ENCODE results near the gene SH3PXD2A.
"Not testable (repeated sequence)": the region's sequence is repeated elsewhere in the genome, so short reads cannot be mapped to it uniquely, and the experiment has no call there.

SH3PXD2A gene

DNA sequence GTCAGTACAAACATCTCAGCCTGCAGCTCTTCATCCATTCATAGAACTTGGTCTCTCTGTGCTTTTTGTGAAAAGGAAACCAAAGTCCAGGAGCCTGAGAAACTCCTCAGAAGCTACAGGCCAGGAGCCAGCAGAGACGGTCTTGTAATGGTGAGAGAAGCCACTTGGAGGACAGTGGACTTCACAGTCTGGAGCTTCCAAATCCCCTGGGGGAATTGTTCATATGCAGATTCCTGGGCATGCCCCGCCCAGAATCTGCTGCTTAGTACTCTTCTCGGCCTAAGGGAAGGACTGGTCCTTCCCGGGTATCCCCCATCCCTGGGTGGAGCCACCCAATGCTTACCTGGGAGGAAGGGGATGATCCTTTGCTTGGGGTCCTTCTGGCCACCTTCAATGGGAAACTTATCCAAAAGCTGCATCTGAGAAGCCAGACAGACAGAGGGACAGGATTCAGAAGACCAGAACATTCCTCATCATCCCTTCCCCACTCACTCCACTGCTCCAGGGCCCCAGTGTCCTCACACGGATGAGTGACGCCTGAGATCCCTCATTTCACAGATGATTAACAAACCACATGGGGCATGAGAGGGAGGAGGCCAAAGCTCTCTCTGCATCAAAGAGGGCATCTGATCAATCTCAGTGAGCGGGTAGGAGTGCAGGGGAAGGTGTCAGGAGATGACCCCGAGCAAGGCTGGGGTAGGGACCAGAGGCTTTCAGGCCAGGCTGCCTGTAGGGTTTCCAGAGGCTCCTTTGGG, 88.4 kb downstream of the SH3PXD2A start:
- H3K4me1 ChIP-seq (ENCODE audit: control insufficient read depth, insufficient read depth, low read length) = peaks cover 59% of the 10 kb centered on the region
- H3K27ac ChIP-seq (ENCODE audit: low read depth, low read length) = no peak overlapping the region
- no peaks in the 10 kb centered on the region for H3K36me3 ChIP-seq (ENCODE audit: control insufficient read depth, insufficient read depth, low read length)
- H3K27me3 ChIP-seq (ENCODE audit: control insufficient read depth, insufficient read depth, low read length) = no peaks in the 10 kb centered on the region
- H3K9ac ChIP-seq (ENCODE audit: low read length) = no peak overlapping the region
- H3K4me3 ChIP-seq (ENCODE audit: low read depth, low read length) = no peak overlapping the region
- H3K9me3 ChIP-seq (ENCODE audit: control insufficient read depth, insufficient read depth, low read depth, low read length) = no peaks in the 10 kb centered on the region

DNA sequence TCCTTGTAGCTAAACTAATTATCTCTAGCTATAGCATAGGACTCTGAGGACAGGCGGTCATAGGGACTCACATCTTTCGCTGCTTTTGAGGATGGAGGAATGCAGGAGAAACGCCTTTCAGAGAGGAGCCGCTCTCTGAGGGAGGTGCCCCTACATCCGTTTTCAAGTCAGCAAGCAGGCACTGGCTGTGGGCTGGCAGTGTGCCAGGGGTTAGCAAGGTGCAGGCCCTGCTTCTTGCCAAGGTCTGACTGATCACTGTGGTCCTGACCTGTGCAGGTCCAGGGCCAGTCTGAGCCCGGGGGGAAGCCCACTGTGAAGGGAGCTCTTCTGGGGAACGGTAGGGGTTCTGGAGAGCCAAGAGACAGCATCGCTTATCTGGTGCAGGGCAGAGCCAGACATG, 89.4 kb downstream of the SH3PXD2A start:
- Histone ChIP-seq H3K4me3 (ENCODE audit: low read depth, low read length) (no peak overlapping the region), H3K27me3 (ENCODE audit: control insufficient read depth, insufficient read depth, low read length) (no peaks in the 10 kb centered on the region), H3K9ac (ENCODE audit: low read length) (no peak overlapping the region), H3K4me1 (ENCODE audit: control insufficient read depth, insufficient read depth, low read length) (peaks cover 56% of the 10 kb centered on the region), H3K36me3 (ENCODE audit: control insufficient read depth, insufficient read depth, low read length) (no peaks in the 10 kb centered on the region), H3K27ac (ENCODE audit: low read depth, low read length) (no peak overlapping the region), H3K9me3 (ENCODE audit: control insufficient read depth, insufficient read depth, low read depth, low read length) (no peaks in the 10 kb centered on the region)

DNA sequence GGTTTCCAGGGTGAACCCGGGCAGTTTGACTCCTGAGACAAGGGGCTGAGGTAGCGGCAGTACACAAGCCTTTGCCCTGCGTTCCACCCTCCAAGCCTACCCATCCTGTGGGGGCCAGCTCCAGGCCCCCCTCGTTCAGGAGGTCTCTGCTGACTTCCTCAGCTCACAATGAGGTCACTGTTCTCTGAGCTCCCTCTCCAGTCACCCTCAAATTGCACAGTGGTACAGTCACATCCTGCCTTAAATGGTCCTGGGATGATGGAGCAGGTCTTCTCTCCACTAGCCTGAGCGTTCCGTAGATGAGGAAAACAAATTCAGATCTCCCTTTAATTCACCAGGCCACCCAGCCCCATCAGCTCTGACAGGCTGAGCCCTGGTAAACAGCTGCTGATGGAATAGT, 90.2 kb downstream of the SH3PXD2A start:
- Histone ChIP-seq H3K36me3 (ENCODE audit: control insufficient read depth, insufficient read depth, low read length) (no peaks in the 10 kb centered on the region), H3K4me1 (ENCODE audit: control insufficient read depth, insufficient read depth, low read length) (peaks cover 56% of the 10 kb centered on the region)

DNA sequence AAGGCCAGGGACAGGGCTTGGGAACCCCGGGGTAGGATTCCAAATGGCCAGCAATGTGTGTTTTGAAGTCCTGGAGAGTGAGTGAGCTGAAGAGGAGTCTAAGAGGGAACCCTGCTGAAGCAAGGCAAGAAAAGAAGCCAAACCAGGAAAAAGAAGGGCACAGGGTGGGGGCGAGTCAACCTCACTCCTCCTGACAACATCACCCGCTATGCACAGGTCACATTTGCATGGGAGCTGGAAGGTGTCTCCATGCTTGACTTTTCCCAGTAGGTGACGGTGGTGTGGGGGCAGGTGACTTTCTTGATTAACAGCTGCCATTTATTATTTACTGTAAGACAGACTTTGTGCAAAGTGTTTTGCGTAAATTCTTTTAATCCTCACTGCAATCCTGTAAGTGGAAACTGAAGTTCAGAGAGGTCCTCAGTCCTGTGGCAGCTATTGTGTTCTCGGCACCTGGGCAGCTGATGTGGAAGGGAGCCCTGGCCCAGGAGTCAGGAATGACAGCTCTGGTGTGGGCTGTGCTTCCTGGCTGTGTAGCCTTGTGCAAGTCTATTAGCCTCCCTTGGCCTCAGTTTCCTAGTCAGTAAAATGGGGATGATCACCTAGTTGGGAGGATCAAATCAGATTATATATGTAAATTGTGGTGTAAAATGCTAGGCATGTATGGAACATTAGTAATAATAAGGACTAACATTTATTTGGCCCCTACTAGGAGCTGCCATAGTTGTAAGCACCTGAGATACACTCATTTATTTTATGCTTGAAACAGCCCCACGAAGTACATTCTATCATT, 90.9 kb downstream of the SH3PXD2A start:
- Histone ChIP-seq H3K9me3 (ENCODE audit: control insufficient read depth, insufficient read depth, low read depth, low read length) (no peaks in the 10 kb centered on the region), H3K27ac (ENCODE audit: low read depth, low read length) (no peak overlapping the region), H3K9ac (ENCODE audit: low read length) (no peak overlapping the region), H3K27me3 (ENCODE audit: control insufficient read depth, insufficient read depth, low read length) (no peaks in the 10 kb centered on the region), H3K36me3 (ENCODE audit: control insufficient read depth, insufficient read depth, low read length) (no peaks in the 10 kb centered on the region), H3K4me3 (ENCODE audit: low read depth, low read length) (no peak overlapping the region), H3K4me1 (ENCODE audit: control insufficient read depth, insufficient read depth, low read length) (peaks cover 62% of the 10 kb centered on the region)

More for the DNA sequence above, 90.2 kb downstream of the SH3PXD2A start:
- no peak overlapping the region for H3K9ac ChIP-seq (ENCODE audit: low read length)
- H3K4me3 ChIP-seq (ENCODE audit: low read depth, low read length) = no peak overlapping the region
- no peak overlapping the region for H3K27ac ChIP-seq (ENCODE audit: low read depth, low read length)
- no peaks in the 10 kb centered on the region for H3K9me3 ChIP-seq (ENCODE audit: control insufficient read depth, insufficient read depth, low read depth, low read length)
- H3K27me3 ChIP-seq (ENCODE audit: control insufficient read depth, insufficient read depth, low read length) = no peaks in the 10 kb centered on the region

DNA sequence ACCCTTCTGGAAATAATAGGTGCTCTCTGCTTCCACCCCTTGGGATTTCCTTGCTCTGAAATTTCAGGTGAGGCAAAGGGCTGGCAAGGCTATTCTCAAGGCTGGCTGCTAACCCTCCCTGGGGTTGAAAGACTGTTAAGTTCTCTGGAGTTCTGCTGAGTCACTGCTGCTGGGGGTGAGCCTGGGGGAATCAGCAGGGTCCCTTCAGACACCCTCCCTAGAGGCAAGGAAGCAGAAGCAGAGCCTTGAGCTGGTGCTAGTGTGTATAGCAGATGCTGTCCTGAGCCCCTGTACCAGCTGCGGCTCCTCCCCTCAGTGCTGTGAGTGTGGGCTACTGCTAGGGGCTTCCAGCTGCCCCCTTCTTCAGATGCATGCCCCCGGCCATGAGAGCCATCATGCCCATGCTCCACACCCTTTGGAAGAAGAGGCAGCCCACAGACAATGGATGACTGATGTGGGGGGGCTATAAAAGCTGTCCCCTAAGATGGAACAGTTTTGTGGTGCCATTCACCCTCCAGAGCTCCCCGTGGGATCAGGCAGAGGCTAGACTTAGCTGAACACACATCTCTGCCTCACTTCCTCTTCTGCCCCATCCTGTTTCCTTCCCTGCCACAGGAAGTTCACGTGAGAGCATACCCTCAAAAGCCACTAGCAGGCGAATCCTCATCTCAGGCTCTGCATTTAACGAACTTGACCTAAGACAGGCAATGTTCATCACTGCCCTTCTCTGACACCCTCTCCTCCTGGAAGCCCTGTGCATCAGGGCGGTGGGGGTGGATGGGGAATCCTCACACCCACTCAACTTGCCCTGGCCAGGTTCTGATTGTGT, 91.8 kb downstream of the SH3PXD2A start:
- no peak overlapping the region for H3K4me3 ChIP-seq (ENCODE audit: low read depth, low read length)
- H3K9ac ChIP-seq (ENCODE audit: low read length) = peak overlapping the region; percentile 17
- H3K27me3 ChIP-seq (ENCODE audit: control insufficient read depth, insufficient read depth, low read length) = no peaks in the 10 kb centered on the region
- peaks cover 65% of the 10 kb centered on the region for H3K4me1 ChIP-seq (ENCODE audit: control insufficient read depth, insufficient read depth, low read length)
- no peaks in the 10 kb centered on the region for H3K9me3 ChIP-seq (ENCODE audit: control insufficient read depth, insufficient read depth, low read depth, low read length)
- peak overlapping the region; percentile 20; the same call in 1 of the 2 replicates for H3K27ac ChIP-seq (ENCODE audit: low read depth, low read length)
- no peaks in the 10 kb centered on the region for H3K36me3 ChIP-seq (ENCODE audit: control insufficient read depth, insufficient read depth, low read length)

DNA sequence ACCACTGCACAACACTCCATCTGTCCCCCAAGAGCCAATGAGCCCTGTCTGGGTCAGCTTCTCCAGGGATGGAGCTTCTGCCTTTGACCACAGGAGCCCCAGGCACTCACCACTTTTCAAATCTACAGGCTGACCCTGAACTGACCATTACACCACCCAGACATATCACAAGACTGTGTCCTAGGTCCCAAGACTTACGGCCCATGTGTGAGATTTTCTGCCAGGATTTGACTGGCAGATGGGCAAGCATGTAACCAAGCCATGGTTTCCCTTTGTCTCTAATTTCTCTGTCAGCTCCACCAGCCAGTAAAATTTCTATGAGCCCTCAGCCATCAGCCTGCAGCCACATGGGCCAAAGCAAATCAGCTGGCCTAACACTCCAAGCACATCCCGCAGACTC, 92.5 kb downstream of the SH3PXD2A start:
- no peaks in the 10 kb centered on the region for H3K9me3 ChIP-seq (ENCODE audit: control insufficient read depth, insufficient read depth, low read depth, low read length)
- peak overlapping the region; percentile 17 for H3K9ac ChIP-seq (ENCODE audit: low read length)
- H3K4me1 ChIP-seq (ENCODE audit: control insufficient read depth, insufficient read depth, low read length) = peaks cover 59% of the 10 kb centered on the region
- H3K36me3 ChIP-seq (ENCODE audit: control insufficient read depth, insufficient read depth, low read length) = no peaks in the 10 kb centered on the region
- H3K4me3 ChIP-seq (ENCODE audit: low read depth, low read length) = no peak overlapping the region
- H3K27me3 ChIP-seq (ENCODE audit: control insufficient read depth, insufficient read depth, low read length) = no peaks in the 10 kb centered on the region
- H3K27ac ChIP-seq (ENCODE audit: low read depth, low read length) = peak overlapping the region; percentile 20; the same call in 1 of the 2 replicates

DNA sequence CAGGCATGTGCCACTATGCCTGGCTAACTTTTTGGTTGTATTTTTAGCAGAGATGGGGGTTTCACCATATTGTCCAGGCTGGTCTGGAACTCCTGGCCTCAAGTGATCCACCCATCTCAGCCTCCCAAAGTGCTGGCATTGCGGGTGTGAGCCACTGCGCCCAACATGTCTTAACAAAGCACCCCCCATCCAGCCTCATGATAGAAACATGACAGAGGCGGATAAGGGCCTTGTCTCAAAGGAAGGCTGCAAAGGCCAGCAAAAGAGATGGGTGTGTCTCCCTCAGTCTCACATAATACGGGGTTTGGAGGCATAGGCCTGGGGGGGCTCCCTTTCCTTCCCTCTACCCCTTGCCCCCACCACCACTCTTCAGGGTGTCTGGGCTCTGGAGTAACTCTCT, 93.2 kb downstream of the SH3PXD2A start:
- Histone ChIP-seq H3K36me3 (ENCODE audit: control insufficient read depth, insufficient read depth, low read length) (no peaks in the 10 kb centered on the region), H3K4me1 (ENCODE audit: control insufficient read depth, insufficient read depth, low read length) (peaks cover 59% of the 10 kb centered on the region), H3K27ac (ENCODE audit: low read depth, low read length) (no peak overlapping the region)

DNA sequence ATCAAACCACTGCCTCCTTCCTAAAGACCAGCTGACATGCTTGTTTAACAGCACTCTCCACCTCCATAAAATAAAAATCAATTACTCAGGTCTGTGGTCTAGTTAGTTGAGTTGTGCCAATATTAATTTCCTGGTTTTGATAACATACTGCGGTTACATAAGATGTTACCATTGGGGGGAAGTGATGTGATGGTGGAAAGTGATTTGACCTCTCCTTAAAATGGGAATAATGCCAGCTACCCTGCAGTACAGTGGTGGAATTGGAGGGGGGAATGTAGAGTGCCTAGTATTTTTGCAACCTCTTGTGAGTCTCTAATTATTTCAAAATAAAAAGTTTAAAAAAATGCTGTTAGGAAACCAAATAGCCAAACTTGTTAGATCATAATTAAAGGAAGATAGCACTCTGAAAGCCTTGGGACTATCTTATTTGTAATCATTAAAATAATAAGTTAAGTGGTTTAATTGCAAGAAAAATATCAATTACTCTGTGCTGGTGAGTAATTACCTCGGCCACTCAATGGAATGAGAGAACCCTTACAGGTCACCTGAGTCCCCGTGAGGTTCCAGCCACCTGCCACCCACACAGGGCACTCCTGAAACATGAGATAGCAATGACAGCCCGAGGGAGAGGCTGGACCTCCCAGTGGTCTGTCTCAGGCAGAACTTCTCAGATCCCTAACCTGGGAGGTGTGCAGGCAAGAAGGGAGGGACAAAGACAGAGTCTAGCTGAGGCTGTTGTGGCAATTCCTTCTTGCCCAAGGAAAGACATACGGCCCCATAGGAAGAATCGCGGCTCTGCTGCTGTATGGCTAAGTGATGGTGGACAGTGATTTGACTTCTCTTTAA, 94.1 kb downstream of the SH3PXD2A start:
- H3K27ac ChIP-seq (ENCODE audit: low read depth, low read length) = no peak overlapping the region
- no peak overlapping the region for H3K4me3 ChIP-seq (ENCODE audit: low read depth, low read length)
- no peaks in the 10 kb centered on the region for H3K9me3 ChIP-seq (ENCODE audit: control insufficient read depth, insufficient read depth, low read depth, low read length)
- peaks cover 55% of the 10 kb centered on the region for H3K4me1 ChIP-seq (ENCODE audit: control insufficient read depth, insufficient read depth, low read length)
- H3K9ac ChIP-seq (ENCODE audit: low read length) = no peak overlapping the region
- no peaks in the 10 kb centered on the region for H3K36me3 ChIP-seq (ENCODE audit: control insufficient read depth, insufficient read depth, low read length)
- H3K27me3 ChIP-seq (ENCODE audit: control insufficient read depth, insufficient read depth, low read length) = no peaks in the 10 kb centered on the region

More for the DNA sequence above, 93.2 kb downstream of the SH3PXD2A start:
- H3K27me3 ChIP-seq (ENCODE audit: control insufficient read depth, insufficient read depth, low read length) = no peaks in the 10 kb centered on the region
- no peaks in the 10 kb centered on the region for H3K9me3 ChIP-seq (ENCODE audit: control insufficient read depth, insufficient read depth, low read depth, low read length)
- H3K9ac ChIP-seq (ENCODE audit: low read length) = no peak overlapping the region
- H3K4me3 ChIP-seq (ENCODE audit: low read depth, low read length) = no peak overlapping the region

DNA sequence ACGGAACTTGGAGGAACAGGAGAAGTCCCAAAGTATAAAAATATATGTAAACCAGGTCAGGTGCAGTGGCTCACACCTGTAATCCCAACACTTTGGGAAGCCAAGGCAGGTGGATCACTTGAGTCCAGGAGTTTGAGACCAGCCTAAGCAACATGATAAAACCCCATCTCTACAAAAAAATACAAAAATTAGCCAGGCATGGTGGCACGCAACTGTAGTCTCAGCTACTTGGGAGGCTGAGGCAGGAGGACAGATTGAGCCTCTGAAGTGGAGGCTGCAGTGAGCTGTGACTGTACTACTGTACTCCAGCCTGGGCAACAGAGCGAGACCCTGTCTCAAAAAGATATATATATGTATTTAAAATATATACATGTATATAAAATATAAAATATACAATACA, 95.1 kb downstream of the SH3PXD2A start:
- not testable (repeated sequence) for H3K27ac ChIP-seq (ENCODE audit: low read depth, low read length); H3K9ac ChIP-seq (ENCODE audit: low read length); H3K9me3 ChIP-seq (ENCODE audit: control insufficient read depth, insufficient read depth, low read depth, low read length); H3K36me3 ChIP-seq (ENCODE audit: control insufficient read depth, insufficient read depth, low read length); H3K27me3 ChIP-seq (ENCODE audit: control insufficient read depth, insufficient read depth, low read length); H3K4me3 ChIP-seq (ENCODE audit: low read depth, low read length)
- H3K4me1 ChIP-seq (ENCODE audit: control insufficient read depth, insufficient read depth, low read length) = peaks cover 51% of the 10 kb centered on the region

DNA sequence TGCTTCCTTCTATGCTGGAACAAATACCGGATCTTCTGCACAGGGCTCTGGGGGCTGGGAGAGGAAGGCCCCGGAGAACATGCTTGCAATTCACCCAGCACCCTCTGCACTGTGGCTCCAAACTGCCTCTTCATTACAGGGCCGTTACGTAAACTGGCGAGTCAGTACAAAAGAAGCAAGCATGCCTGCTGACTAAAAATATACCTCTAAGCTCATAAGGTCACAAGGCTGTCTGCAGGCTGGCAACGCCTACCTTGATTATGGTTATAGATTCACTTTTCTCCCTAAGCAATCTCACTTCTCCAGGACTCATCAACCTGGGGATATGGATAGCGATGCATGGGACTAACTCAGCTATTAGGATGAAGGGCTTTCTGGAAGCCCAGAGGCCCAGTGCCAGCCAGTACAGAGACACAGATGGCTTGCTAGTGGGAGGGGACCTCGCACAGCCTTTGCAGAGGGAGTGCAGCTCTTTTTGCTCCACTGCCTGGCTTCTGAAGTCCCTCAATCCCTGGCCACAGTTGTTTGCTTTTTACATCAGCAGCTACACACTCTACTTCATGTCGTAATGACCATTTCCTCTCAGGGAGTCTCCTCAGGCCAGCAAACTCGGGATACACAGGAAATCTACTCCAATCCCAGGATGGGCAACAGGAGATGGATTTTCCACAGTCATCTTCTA, 96.1 kb downstream of the SH3PXD2A start:
- Histone ChIP-seq H3K9me3 (ENCODE audit: control insufficient read depth, insufficient read depth, low read depth, low read length) (no peaks in the 10 kb centered on the region), H3K9ac (ENCODE audit: low read length) (no peak overlapping the region), H3K36me3 (ENCODE audit: control insufficient read depth, insufficient read depth, low read length) (no peaks in the 10 kb centered on the region), H3K4me3 (ENCODE audit: low read depth, low read length) (no peak overlapping the region), H3K4me1 (ENCODE audit: control insufficient read depth, insufficient read depth, low read length) (peaks cover 48% of the 10 kb centered on the region), H3K27ac (ENCODE audit: low read depth, low read length) (no peak overlapping the region; the same call in 1 of the 2 replicates), H3K27me3 (ENCODE audit: control insufficient read depth, insufficient read depth, low read length) (no peaks in the 10 kb centered on the region)
